SK-N-SH treated with all-trans-retinoic acid at 6 μM for 48 hours (cell line): Measurements from ENCODE around the gene LTBP4.

Experiments
- ATAC-seq: fragments of 200-7000 bp; cut with Tn5 transposase; 3 replicates; pipeline ENCODE4 v1.9.1; 2020; ENCODE audit warnings: mild to moderate bottlenecking, moderate library complexity
- ARNTL ChIP-seq: fragments of 450-650 bp; formaldehyde crosslinking; IDR thresholded peaks from 2 replicates; pipeline ENCODE4 v1.5.0; 2020; ENCODE audit warnings: low read depth, mild to moderate bottlenecking, moderate library complexity, borderline replicate concordance
- BACH2 ChIP-seq: fragments of 250-450 bp; sonication (Bioruptor Pico); IDR thresholded peaks from 2 replicates; pipeline ENCODE4 v1.9.0; 2021; ENCODE audit warnings: mild to moderate bottlenecking, borderline replicate concordance
- CSDC2 ChIP-seq: fragments of 250-450 bp; sonication (Bioruptor Pico); IDR thresholded peaks from 2 replicates; pipeline ENCODE4 v1.5.0; 2020; ENCODE audit warnings: mild to moderate bottlenecking, moderate library complexity
- ESRRG ChIP-seq: fragments of 250-450 bp; sonication (Bioruptor Pico); IDR thresholded peaks from 2 replicates; pipeline ENCODE4 v1.6.1; 2021; ENCODE audit warnings: mild to moderate bottlenecking
- GLIS3 ChIP-seq: fragments of 250-450 bp; sonication (Bioruptor Pico); IDR thresholded peaks from 2 replicates; pipeline ENCODE4 v1.5.0; 2020; ENCODE audit warnings: mild to moderate bottlenecking, moderate library complexity
- OSR1 ChIP-seq: fragments of 250-450 bp; sonication (Bioruptor Pico); IDR thresholded peaks from 2 replicates; pipeline ENCODE4 v1.8.0; 2022; ENCODE audit warnings: moderate library complexity, mild to moderate bottlenecking, inconsistent platforms
- PPARA ChIP-seq: fragments of 250-450 bp; sonication (Bioruptor Pico); IDR thresholded peaks from 2 replicates; pipeline ENCODE4 v1.5.0; 2020; ENCODE audit warnings: mild to moderate bottlenecking, borderline replicate concordance
- SNAI2 ChIP-seq: fragments of 250-450 bp; sonication (Bioruptor Pico); IDR thresholded peaks from 2 replicates; pipeline ENCODE4 v1.5.0; 2020; ENCODE audit warnings: mild to moderate bottlenecking, moderate library complexity
- TCF4 ChIP-seq: fragments of 250-450 bp; sonication (Bioruptor Pico); IDR thresholded peaks from 2 replicates; pipeline ENCODE4 v1.8.0; 2021; ENCODE audit warnings: mild to moderate bottlenecking, moderate library complexity, borderline replicate concordance
- TOX ChIP-seq: fragments of 250-450 bp; sonication (Bioruptor Pico); IDR thresholded peaks from 2 replicates; pipeline ENCODE4 v1.8.0; 2021; ENCODE audit warnings: mild to moderate bottlenecking, moderate library complexity, borderline replicate concordance
- ZC3H10 ChIP-seq: fragments of 250-450 bp; sonication (Bioruptor Pico); IDR thresholded peaks from 2 replicates; pipeline ENCODE4 v1.5.1; 2021; ENCODE audit warnings: mild to moderate bottlenecking, moderate library complexity
- ZFP3 ChIP-seq: fragments of 250-450 bp; sonication (Bioruptor Pico); IDR thresholded peaks from 2 replicates; pipeline ENCODE4 v1.5.0; 2020; ENCODE audit warnings: mild to moderate bottlenecking, moderate library complexity
- ZFP30 ChIP-seq: fragments of 450-650 bp; formaldehyde crosslinking; IDR thresholded peaks from 2 replicates; pipeline ENCODE4 v1.5.0; 2022; ENCODE audit warnings: mild to moderate bottlenecking, moderate library complexity
- ZNF565 ChIP-seq: fragments of 450-650 bp; formaldehyde crosslinking; conservative IDR thresholded peaks from 2 replicates; pipeline ENCODE4 v1.5.0; 2020; ENCODE audit warnings: low read depth, mild to moderate bottlenecking, moderate library complexity
- ZNF70 ChIP-seq: fragments of 450-650 bp; formaldehyde crosslinking; IDR thresholded peaks from 2 replicates; pipeline ENCODE4 v1.5.0; 2020; ENCODE audit warnings: mild to moderate bottlenecking, moderate library complexity
- ZNF8 ChIP-seq: fragments of 450-650 bp; formaldehyde crosslinking; IDR thresholded peaks from 2 replicates; pipeline ENCODE4 v1.5.0; 2020; ENCODE audit warnings: mild to moderate bottlenecking, moderate library complexity
- TF ChIP-seq, protein P1 (sequence below): fragments of 250-450 bp; sonication (Bioruptor Pico); IDR thresholded peaks from 2 replicates; pipeline ENCODE4 v1.8.0; 2020; ENCODE audit warnings: mild to moderate bottlenecking, moderate library complexity, borderline replicate concordance
- TF ChIP-seq, protein P2 (sequence below): fragments of 250-450 bp; sonication (Bioruptor Pico); IDR thresholded peaks from 2 replicates; pipeline ENCODE4 v1.8.0; 2021; ENCODE audit warnings: low read depth, mild to moderate bottlenecking, moderate library complexity, borderline replicate concordance
- TF ChIP-seq, protein P3 (sequence below): fragments of 250-450 bp; sonication (Bioruptor Pico); IDR thresholded peaks from 2 replicates; pipeline ENCODE4 v1.5.0; 2020; ENCODE audit warnings: mild to moderate bottlenecking, moderate library complexity
- TF ChIP-seq, protein P4 (sequence below): fragments of 250-450 bp; sonication (Bioruptor Pico); IDR thresholded peaks from 2 replicates; pipeline ENCODE4 v1.5.1; 2021; ENCODE audit warnings: mild to moderate bottlenecking, moderate library complexity

The LTBP4 gene

DNA sequence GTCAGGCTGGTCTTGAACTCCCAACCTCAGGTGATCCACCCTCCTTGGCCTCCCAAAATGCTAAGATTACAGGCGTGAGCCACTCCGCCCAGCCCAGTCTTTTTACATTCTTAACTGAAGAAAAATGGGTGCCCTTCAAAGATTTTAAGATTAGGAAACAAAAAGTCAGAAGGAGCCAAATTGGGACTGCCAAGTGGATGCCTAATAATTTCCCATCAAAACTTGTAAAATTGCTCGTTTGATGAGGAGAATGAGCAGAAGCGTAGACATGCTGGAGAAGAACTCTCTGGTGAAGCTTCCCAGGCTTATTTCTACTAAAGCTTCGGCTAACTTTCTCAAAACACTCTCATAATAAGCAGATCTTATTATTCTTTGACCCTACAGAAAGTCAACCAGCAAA lies 57.9 kb downstream of the LTBP4 start (continued):
- no peak for TF ChIP-seq OSR1
- no peak for TF ChIP-seq ZC3H10 (CRISPR knock-in tag)
- no peak for TF ChIP-seq PPARA (CRISPR knock-in tag)

DNA sequence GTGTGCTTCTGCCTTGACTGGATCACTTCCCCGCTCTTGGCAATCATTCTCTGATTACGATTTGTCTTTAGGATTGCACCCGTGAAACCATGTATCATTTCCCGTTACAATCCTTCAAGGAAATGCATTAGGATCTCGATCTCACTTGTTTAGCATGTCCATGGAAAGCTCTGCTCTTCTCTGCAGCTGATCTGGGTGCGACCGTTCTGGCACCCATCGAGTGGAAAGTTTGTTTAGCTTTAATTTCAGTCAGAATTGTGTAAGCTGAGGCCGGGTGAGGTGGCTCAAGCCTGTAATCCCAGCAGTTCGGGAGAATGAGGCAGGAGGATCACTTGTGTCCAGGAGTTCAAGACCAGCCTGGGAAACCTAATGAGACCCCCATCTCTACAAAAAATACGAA lies 58.4 kb downstream of the LTBP4 start:
- no peak for TF ChIP-seq ARNTL (CRISPR knock-in tag)
- TF ChIP-seq ZNF565 (CRISPR knock-in tag): no peak
- TF ChIP-seq, protein P1, sequence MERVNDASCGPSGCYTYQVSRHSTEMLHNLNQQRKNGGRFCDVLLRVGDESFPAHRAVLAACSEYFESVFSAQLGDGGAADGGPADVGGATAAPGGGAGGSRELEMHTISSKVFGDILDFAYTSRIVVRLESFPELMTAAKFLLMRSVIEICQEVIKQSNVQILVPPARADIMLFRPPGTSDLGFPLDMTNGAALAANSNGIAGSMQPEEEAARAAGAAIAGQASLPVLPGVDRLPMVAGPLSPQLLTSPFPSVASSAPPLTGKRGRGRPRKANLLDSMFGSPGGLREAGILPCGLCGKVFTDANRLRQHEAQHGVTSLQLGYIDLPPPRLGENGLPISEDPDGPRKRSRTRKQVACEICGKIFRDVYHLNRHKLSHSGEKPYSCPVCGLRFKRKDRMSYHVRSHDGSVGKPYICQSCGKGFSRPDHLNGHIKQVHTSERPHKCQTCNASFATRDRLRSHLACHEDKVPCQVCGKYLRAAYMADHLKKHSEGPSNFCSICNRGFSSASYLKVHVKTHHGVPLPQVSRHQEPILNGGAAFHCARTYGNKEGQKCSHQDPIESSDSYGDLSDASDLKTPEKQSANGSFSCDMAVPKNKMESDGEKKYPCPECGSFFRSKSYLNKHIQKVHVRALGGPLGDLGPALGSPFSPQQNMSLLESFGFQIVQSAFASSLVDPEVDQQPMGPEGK: no peak
- no peak for TF ChIP-seq PPARA (CRISPR knock-in tag)
- TF ChIP-seq, protein P2, sequence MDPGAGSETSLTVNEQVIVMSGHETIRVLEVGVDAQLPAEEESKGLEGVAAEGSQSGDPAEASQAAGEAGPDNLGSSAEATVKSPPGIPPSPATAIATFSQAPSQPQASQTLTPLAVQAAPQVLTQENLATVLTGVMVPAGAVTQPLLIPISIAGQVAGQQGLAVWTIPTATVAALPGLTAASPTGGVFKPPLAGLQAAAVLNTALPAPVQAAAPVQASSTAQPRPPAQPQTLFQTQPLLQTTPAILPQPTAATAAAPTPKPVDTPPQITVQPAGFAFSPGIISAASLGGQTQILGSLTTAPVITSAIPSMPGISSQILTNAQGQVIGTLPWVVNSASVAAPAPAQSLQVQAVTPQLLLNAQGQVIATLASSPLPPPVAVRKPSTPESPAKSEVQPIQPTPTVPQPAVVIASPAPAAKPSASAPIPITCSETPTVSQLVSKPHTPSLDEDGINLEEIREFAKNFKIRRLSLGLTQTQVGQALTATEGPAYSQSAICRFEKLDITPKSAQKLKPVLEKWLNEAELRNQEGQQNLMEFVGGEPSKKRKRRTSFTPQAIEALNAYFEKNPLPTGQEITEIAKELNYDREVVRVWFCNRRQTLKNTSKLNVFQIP (CRISPR knock-in tag): no peak
- TF ChIP-seq ZNF8: no peak
- no peak for TF ChIP-seq SNAI2 (CRISPR knock-in tag)
- TF ChIP-seq ESRRG: no peak
- no peak for TF ChIP-seq BACH2
- no peak for TF ChIP-seq ZFP30 (CRISPR knock-in tag)
- no peak for TF ChIP-seq ZC3H10 (CRISPR knock-in tag)
- TF ChIP-seq, all 23 proteins: peak for 0
- no peak for ATAC-seq

DNA sequence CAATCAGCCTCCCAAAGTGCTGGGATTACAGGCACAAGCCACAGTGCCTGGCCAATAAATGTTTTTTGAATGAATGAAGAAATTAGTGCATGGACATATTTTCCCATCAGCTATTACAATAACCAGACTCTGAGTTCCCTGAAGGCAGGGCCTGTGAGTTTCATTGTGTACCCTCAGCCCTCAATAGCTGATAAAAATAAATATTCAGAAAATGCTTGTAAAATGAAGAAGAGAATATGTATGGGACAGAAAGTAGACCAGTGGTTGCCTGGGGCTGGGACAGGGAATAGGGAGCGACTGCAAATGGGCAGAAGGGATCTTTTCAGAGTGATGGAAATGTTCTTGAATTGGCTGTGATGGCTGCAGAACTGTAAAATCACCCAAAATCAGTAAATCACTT lies 60.4 kb downstream of the LTBP4 start:
- TF ChIP-seq TCF4 (CRISPR knock-in tag) (no peak), PPARA (CRISPR knock-in tag) (no peak), ZNF70 (no peak), TOX (CRISPR knock-in tag) (no peak)
- ATAC-seq: no peak

DNA sequence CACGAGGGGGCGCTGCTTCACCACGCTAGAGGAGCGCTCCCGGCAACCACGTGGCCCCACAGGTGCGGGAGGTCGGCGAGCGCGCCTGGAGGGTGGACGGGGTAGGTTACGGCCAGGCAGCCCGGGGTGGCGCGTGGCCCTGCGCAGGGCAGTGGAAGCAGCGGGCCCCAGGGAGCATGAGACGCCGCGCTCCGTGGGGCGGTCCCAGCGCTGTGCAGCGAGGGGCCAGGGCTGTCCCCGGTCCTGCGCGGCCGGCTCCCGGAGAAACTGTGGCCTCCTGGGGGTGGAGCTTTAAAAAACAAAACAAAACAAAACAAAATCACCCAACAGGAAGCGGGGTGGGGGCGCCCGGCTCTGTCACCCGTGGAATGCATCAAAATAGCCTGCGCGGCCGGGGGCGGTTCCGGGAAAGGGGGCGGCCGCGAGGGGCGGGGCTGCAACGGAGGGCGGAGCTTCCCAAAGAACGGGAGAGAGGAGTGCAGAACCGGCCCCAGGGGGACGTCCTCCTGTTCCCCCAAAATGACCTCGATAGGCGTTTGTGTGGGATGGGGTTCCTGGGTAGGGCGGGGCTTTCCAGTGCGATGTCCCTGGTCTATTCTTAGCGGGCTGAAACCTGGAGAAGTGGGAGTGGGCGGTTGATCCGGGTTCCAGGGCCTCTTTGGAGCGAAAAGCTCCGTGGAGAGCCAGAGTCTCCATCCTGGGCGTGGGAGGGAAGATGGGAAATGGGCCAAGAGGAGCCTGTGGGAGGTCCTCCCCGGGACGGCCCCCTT lies 61.9 kb downstream of the LTBP4 start:
- no peak for TF ChIP-seq ZNF70
- TF ChIP-seq PPARA (CRISPR knock-in tag): no peak
- TF ChIP-seq, protein P3, sequence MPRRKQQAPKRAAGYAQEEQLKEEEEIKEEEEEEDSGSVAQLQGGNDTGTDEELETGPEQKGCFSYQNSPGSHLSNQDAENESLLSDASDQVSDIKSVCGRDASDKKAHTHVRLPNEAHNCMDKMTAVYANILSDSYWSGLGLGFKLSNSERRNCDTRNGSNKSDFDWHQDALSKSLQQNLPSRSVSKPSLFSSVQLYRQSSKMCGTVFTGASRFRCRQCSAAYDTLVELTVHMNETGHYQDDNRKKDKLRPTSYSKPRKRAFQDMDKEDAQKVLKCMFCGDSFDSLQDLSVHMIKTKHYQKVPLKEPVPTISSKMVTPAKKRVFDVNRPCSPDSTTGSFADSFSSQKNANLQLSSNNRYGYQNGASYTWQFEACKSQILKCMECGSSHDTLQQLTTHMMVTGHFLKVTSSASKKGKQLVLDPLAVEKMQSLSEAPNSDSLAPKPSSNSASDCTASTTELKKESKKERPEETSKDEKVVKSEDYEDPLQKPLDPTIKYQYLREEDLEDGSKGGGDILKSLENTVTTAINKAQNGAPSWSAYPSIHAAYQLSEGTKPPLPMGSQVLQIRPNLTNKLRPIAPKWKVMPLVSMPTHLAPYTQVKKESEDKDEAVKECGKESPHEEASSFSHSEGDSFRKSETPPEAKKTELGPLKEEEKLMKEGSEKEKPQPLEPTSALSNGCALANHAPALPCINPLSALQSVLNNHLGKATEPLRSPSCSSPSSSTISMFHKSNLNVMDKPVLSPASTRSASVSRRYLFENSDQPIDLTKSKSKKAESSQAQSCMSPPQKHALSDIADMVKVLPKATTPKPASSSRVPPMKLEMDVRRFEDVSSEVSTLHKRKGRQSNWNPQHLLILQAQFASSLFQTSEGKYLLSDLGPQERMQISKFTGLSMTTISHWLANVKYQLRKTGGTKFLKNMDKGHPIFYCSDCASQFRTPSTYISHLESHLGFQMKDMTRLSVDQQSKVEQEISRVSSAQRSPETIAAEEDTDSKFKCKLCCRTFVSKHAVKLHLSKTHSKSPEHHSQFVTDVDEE (CRISPR knock-in tag): 0 out of 2 replicates have a peak, but pooled peaks have one; percentile 47
- TF ChIP-seq SNAI2 (CRISPR knock-in tag): no peak
- TF ChIP-seq ZFP30 (CRISPR knock-in tag): no peak
- TF ChIP-seq, protein P2 (CRISPR knock-in tag): no peak
- TF ChIP-seq TOX (CRISPR knock-in tag): no peak
- TF ChIP-seq CSDC2 (CRISPR knock-in tag): no peak
- no peak for TF ChIP-seq ZNF8
- TF ChIP-seq ZNF565 (CRISPR knock-in tag): no peak
- TF ChIP-seq ARNTL (CRISPR knock-in tag): peak; percentile 83; the same call in 1 of the 2 replicates
- no peak for TF ChIP-seq GLIS3 (CRISPR knock-in tag)
- TF ChIP-seq, protein P4, sequence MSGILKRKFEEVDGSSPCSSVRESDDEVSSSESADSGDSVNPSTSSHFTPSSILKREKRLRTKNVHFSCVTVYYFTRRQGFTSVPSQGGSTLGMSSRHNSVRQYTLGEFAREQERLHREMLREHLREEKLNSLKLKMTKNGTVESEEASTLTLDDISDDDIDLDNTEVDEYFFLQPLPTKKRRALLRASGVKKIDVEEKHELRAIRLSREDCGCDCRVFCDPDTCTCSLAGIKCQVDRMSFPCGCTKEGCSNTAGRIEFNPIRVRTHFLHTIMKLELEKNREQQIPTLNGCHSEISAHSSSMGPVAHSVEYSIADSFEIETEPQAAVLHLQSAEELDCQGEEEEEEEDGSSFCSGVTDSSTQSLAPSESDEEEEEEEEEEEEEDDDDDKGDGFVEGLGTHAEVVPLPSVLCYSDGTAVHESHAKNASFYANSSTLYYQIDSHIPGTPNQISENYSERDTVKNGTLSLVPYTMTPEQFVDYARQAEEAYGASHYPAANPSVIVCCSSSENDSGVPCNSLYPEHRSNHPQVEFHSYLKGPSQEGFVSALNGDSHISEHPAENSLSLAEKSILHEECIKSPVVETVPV (CRISPR knock-in tag): no peak; the same call in 1 of the 2 replicates
- no peak for TF ChIP-seq OSR1
- TF ChIP-seq, protein P1: no peak
- no peak for TF ChIP-seq BACH2
- TF ChIP-seq ZFP3 (CRISPR knock-in tag): no peak
- TF ChIP-seq TCF4 (CRISPR knock-in tag): no peak
- peak; percentile 85 for ATAC-seq
